GM21717 (cell line): ENCODE measurements around the gene DDX31.

Experiments used
- ATAC-seq: cut with Tn5 transposase; IDR thresholded peaks from one replicate; pipeline ENCODE4 v1.9.1; 2021; ENCODE audit warnings: mild to moderate bottlenecking, moderate library complexity; ENCODE audit not compliant: unreplicated experiment

The DDX31 gene

GRCh38 chr9:132638240-132638639, 31.5 kb downstream of the DDX31 start:
- no peak for ATAC-seq

DNA sequence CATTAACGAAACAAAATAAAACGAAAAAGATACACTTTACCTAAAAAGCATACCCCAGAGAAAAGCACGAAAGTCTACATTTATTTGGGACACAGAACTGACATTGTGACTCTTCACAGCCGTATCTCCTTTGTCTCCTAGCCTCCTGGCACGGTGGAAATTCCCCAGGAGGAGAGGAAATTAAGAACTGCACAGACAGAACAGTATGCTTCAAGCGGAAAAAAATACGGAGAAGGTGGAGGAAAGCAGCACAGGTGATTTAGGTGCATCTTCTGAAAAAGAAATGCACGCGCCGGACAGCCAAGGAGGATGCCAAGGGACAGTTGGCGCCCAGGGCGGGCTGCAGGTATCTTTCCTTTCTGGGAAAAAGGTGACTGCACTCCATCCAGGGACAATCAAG, 32.0 kb downstream of the DDX31 start:
- ATAC-seq: no peak

- ATAC-seq: no peak
These were observed 32.4 kb downstream of the DDX31 start for GRCh38 chr9:132637351-132637750.

GRCh38 chr9:132634327-132634726, 35.5 kb downstream of the DDX31 start:
- ATAC-seq: no peak

- ATAC-seq: no peak
These were observed 37.2 kb downstream of the DDX31 start for GRCh38 chr9:132632413-132633129.

GRCh38 chr9:132631685-132632084, 38.1 kb downstream of the DDX31 start:
- no peak for ATAC-seq

DNA sequence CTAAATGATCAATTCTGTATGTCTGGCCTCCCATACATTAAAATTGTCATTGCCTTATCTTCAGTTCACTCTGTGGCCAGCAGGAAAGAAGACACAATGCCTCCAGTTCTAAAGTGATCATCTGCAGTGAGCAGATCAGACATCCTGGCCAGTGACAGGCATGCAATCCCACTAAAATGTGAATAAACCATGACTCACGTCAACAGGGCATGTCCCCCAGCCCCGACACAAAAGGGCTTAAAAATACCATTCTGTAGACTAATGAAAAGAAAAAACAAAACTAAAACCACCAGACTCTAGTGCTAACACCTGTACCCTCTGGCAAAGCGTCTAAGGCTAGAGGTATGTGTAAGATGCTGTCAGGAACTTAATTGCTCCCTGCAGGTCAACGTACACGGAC, 38.5 kb downstream of the DDX31 start:
- ATAC-seq: no peak

- no peak for ATAC-seq
These were observed 39.0 kb downstream of the DDX31 start for GRCh38 chr9:132630811-132631210.

DNA sequence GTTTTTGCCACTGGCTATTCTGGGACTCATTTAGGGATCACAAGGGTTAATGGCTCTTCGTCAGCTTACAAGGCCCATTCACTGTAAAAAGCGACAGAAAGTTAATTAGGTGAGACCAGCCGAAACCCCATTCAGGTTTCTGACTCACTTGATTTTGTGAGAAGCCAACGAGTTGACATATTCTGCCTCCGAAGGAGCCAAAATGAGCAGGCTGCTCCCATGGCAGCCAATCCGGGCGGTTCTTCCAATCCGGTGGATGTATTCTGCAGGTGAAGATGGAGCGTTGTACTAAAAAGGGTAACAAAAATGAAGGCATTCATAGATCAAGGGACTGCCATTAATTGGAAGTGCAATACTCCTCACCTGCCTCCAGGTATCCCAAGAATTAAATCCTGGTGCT, 39.7 kb downstream of the DDX31 start:
- no peak for ATAC-seq

- no peak for ATAC-seq
These were observed 41.0 kb downstream of the DDX31 start for GRCh38 chr9:132628746-132629145.

DNA sequence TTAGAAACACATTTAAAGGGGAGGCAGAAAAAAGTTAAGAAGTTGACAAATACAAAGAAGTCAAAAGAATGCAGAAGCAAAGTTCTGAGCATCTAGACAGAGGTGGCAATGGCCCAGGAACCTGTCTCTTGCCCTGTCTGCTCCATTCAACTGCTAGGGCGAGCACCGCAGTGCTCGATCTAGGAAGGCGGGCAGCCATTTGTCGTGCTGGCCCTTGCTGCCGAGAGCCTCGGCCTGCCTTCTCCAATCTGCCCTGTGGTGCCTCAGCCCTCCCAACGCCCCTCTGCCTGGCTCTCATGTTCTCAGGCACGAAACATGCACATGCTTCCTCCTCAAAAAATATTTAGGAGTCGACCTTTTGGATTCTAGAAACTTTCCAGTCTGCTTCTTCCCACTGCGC, 42.2 kb downstream of the DDX31 start:
- ATAC-seq: no peak

DNA sequence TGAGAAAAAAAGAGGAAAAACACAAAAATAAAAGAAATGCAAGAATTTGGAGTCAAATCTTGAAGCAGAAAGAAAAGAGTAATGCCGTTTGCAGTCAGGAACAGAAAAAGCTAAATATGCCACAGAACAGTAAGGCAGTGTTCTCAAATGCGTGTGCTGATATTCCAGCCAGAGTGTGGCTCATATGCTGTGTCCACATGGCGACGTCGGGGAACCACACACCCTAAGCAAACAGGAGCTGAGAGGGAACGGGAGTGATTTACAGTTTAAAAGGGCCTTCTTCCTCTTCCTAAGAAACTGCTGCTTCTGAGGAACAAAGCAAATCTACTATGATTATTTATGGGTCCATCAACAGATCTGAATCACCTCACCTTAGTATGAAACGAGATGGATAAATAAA, 42.7 kb downstream of the DDX31 start:
- ATAC-seq: no peak

- no peak for ATAC-seq
These were observed 43.5 kb downstream of the DDX31 start for GRCh38 chr9:132626285-132626684.

- ATAC-seq: no peak
These were observed 47.6 kb downstream of the DDX31 start for GRCh38 chr9:132622159-132622558.

DNA sequence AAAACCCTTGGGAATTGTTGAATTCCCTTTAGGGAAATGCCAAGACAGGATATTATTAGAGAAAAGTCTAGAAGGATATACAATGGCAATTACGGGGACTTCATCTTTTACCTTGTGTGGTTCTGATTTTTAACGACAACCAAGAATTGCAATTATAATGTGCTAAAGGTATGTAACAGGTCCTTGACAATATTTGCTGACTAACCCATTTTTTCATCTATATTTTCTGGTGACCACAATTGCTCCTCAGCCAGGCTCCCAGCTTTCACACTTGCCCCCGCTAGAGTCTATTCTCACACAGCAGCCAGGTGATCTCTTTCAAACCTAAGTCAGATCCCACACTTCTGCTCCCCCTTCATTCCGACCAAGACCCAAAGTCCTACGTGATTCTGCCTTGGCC, 53.1 kb downstream of the DDX31 start:
- ATAC-seq: no peak

DNA sequence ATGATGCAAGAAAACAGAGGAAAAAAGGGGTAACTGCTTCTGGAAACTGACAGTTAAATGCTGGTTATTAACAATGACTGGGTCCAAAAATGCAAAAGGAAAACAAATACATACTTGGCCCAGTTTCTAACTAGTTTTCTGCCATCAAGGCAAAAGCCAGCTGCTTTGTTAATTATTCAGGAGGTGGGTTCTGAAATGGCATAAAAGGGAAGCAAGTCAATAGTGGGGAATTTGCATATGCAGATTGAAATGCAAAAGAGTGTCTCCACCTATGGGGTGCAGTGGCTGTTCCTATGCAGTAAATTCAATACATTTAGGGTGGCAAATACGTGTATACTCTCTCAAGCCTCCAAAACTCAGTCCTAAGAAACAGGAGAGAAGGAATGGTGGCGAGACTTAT, 54.0 kb downstream of the DDX31 start:
- no peak for ATAC-seq

GRCh38 chr9:132614324-132614723, 55.5 kb downstream of the DDX31 start:
- no peak for ATAC-seq

DNA sequence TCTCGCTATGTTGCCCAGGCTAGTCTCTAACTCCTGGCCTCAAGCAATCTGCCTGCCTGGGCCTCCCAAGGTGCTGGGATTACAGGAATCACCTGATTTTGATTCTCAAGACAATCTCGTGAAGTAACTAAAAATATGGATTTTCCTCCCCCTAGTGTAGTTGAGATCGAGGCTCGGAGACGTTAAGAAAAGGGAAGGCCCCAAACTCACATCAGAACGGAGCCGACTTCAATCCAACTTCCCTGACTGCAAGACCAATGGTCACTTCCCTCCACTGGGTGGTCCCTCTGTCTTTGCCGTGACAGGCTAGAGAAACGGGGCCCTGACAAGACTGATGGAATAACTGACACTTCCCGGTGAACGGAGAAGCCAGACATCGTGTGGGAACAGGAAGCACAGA, 59.1 kb downstream of the DDX31 start:
- no peak for ATAC-seq

- ATAC-seq: no peak
These were observed 60.0 kb downstream of the DDX31 start for GRCh38 chr9:132609829-132610228.

DNA sequence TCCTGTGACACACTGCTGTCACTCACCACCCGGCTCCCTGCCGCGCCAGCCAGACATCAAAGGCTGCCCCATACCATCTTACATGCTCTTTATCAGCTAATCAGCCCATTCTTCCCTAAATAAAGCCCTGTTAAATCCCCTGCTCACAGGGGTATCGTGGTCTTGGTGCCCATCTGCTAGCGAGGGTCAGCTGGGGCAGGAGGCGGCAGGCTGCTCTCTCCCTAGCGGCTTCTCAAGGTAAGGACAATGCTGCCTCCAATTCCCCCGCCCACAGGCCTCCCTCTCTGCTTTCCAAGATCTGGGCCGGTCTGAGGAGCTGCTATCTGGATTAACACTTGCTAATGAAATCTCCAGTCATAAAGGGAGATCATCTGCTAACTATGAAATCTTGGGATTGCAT, 60.6 kb downstream of the DDX31 start:
- ATAC-seq: no peak

DNA sequence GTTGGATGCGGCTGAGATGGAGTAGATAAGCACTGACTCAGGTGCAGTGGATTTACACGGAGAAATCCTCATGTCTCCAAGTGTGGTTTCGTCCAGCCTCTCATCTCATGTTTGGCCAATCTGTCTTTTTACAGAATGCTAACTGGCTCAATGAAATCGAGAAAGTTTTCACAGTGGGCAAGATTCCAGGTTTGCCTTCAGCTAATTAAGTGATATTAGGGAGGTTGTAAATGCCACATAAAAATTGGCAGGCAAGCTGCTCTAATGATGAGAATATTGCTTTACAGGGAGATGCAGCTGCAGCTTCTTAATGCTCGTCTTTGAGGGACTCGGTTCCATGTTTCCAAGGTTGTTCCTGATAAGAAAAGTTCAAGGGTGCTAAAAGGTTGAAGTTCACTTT, 63.7 kb downstream of the DDX31 start:
- ATAC-seq: no peak

DNA sequence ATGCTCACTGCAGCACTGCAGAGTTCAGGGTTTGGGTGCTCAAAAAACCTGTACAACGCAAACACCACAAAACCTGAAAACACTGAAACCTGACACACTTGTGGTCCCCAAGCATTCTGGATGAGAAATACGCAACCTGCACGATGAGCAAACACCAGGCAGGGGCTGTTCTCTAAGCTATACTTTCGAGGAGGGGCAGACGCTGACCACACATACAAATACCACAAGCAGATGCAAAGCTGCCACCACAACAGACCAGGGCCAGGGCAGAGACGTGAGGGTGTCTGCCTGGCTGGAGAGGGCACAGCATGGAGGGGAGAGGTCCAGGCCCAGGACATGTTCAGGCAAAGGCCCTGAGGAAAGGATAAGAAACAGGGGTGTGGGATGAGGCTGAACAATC, 64.4 kb downstream of the DDX31 start:
- no peak for ATAC-seq

DNA sequence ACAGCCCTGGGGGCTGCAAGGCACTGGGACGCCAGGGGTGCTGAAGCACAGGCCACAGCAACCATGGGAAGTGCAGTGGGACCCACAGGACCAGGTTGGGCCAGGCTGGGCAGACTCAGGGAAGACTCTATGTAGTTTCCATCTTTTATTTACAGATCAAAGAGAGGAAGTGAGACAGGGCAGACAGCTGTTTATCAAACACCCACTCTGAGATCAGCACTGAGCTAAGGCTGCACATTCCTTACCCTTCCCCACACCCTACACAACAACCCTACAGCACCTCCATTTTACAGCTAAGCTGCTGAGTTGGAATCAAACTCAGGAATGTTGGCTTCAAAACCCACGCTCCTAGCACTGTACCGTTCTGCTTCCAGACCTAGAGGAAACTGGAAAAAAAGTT, 67.6 kb downstream of the DDX31 start:
- no peak for ATAC-seq
